Nucleus accumbens (tissue), 56 donors: ENCODE results near the gene TUBB4B.

Source experiments
- DNase-seq, 56 donors: peaks; one replicate each; lab custom pipeline; 2025; lab: John Stamatoyannopoulos, UW

Gene TUBB4B

GRCh38 chr9:137206602-137207001 is 34.5 kb upstream of the TUBB4B start:
- DNase-seq, result no peak

- no peak for DNase-seq
These were observed 29.6 kb upstream of the TUBB4B start for GRCh38 chr9:137211532-137211931.

GRCh38 chr9:137212520-137212919 is 28.6 kb upstream of the TUBB4B start:
- DNase-seq, result no peak

GRCh38 chr9:137213160-137214060 is 27.7 kb upstream of the TUBB4B start:
- DNase-seq, result peak in 7 of 56 donors; percentile 10 to 52 (median 29)

- no peak for DNase-seq
These were observed 26.5 kb upstream of the TUBB4B start for GRCh38 chr9:137214620-137215019.

- no peak for DNase-seq
These were observed 25.7 kb upstream of the TUBB4B start for GRCh38 chr9:137215196-137215986.

GRCh38 chr9:137216188-137216965 is 24.7 kb upstream of the TUBB4B start:
- DNase-seq, result no peak

GRCh38 chr9:137217276-137218211 is 23.5 kb upstream of the TUBB4B start:
- no peak for DNase-seq

GRCh38 chr9:137218212-137218753 is 22.8 kb upstream of the TUBB4B start:
- no peak for DNase-seq

GRCh38 chr9:137218754-137219271 is 22.3 kb upstream of the TUBB4B start:
- no peak for DNase-seq

GRCh38 chr9:137219757-137220316 is 21.2 kb upstream of the TUBB4B start:
- no peak for DNase-seq

- DNase-seq, result no peak
These were observed 20.6 kb upstream of the TUBB4B start for GRCh38 chr9:137220317-137221094.

GRCh38 chr9:137221095-137221505 is 20.0 kb upstream of the TUBB4B start:
- DNase-seq, result no peak

- DNase-seq, result peak in 1 of 56 donors; percentile 29
These were observed 19.5 kb upstream of the TUBB4B start for GRCh38 chr9:137221506-137222111.

- DNase-seq, result peak in 11 of 56 donors; percentile 13 to 63 (median 36)
These were observed 18.7 kb upstream of the TUBB4B start, which contains the start of gene RNF208 for GRCh38 chr9:137222190-137223077. Gene RNF208, minus strand, starts transcription at chr9:137222240. Its CDS starts 1,028 bp downstream, at chr9:137221212.
